Endothelial cell of umbilical vein (primary cell): ENCODE results near the gene OR2D3. TPM values are rescaled to one million over a fixed set of nuclear protein-coding genes. Genes with fewer than 3 reads are reported as not detected.
"Not testable (repeated sequence)": the region's sequence is repeated elsewhere in the genome, so short reads cannot be mapped to it uniquely, and the experiment has no call there.

Experiments
- BruUV-seq: library from RNA; stranded (reverse); fragments of 400-500 nt; replicated peaks from 2 replicates; lab custom pipeline; 2021; lab: Mats Ljungman, UMichigan
- CTCF ChIA-PET: fragments of 300-600, 350-600 bp; sonication (Branson Sonifier 250); formaldehyde crosslinking; loops from one replicate; lab custom pipeline; 2021; ENCODE audit warnings: antibody characterized with exemption, inconsistent platforms; lab: Charles Lee
- POLR2A ChIA-PET: fragments of 300-600, 350-600 bp; sonication (Branson Sonifier 250); formaldehyde crosslinking; loops from one replicate; lab custom pipeline; 2021; ENCODE audit warnings: antibody characterized with exemption, inconsistent platforms; lab: Charles Lee
- DNase-seq: peaks from one replicate; pipeline ENCODE4 v3.0.0-alpha.2; 2011; ENCODE audit warnings: low read depth, low spot score
- FAIRE-seq: peaks from 2 replicates; lab custom pipeline; 2011; peaks lifted over from hg19 to GRCh38; lab: Jason Lieb, UNC
- H2AFZ ChIP-seq: 2 replicates; pipeline ENCODE4 v1.6.0; 2012; ENCODE audit warnings: low read depth, low read length, control low read depth, inconsistent platforms
- H3K27ac ChIP-seq: 2 replicates; pipeline ENCODE4 v1.5.1; 2011; ENCODE audit warnings: low read depth, mild to moderate bottlenecking, control low read depth, low read length, moderate library complexity; ENCODE audit not compliant: insufficient read depth
- H3K27me3 ChIP-seq, 2 experiments: 2 replicates each; pipeline versions ENCODE4 v1.6.0 to v1.6.1; 2011; ENCODE audit warnings: low read length in 2 of 2, mixed read lengths in 1 of 2; ENCODE audit not compliant: control insufficient read depth in 2 of 2, insufficient read depth in 2 of 2
- H3K36me3 ChIP-seq, 2 experiments: 2 replicates in 1 of 2; 3 replicates in 1 of 2; pipeline ENCODE4 v1.5.1; 2011; ENCODE audit warnings: low read length in 2 of 2, mild to moderate bottlenecking in 1 of 2, moderate library complexity in 1 of 2; ENCODE audit not compliant: control insufficient read depth in 2 of 2, insufficient read depth in 2 of 2; ENCODE audit errors: extremely low read depth in 1 of 2
- H3K4me1 ChIP-seq: 3 replicates; pipeline ENCODE4 v1.5.1; 2011; ENCODE audit warnings: mild to moderate bottlenecking, low read length; ENCODE audit not compliant: control insufficient read depth, insufficient read depth; ENCODE audit errors: extremely low read depth
- H3K4me2 ChIP-seq: 2 replicates; pipeline ENCODE4 v1.6.1; 2011; ENCODE audit warnings: low read length, control low read depth, mixed read lengths; ENCODE audit not compliant: insufficient read depth
- H3K4me3 ChIP-seq, 3 experiments: fragments of 200-600 bp in 1 of 3; sonication (generic), shearing (Covaris generic) in 1 of 3; replicated peaks in 1 of 3; 2 replicates each; pipeline ENCODE4 v1.5.1; 2011 to 2016; ENCODE audit warnings: control low read depth in 3 of 3, low read length in 3 of 3, mild to moderate bottlenecking in 2 of 3, inconsistent platforms in 1 of 3, low read depth in 1 of 3, moderate library complexity in 1 of 3; ENCODE audit not compliant: insufficient read depth in 1 of 3
- H3K79me2 ChIP-seq: 2 replicates; pipeline ENCODE4 v1.6.0; 2012; ENCODE audit warnings: low read length, inconsistent platforms; ENCODE audit not compliant: control insufficient read depth, insufficient read depth
- H3K9ac ChIP-seq: replicated peaks from 2 replicates; pipeline ENCODE3; 2011; ENCODE audit warnings: low read length, control low read depth; ENCODE audit not compliant: insufficient read depth; ENCODE audit errors: extremely low read depth
- H3K9me1 ChIP-seq: replicated peaks from 3 replicates; pipeline ENCODE4 v1.6.0; 2011; ENCODE audit warnings: mild to moderate bottlenecking, low read length; ENCODE audit not compliant: control insufficient read depth, insufficient read depth; ENCODE audit errors: extremely low read depth
- H3K9me3 ChIP-seq: replicated peaks from 2 replicates; pipeline ENCODE4 v1.5.1; 2012; ENCODE audit warnings: low read length, inconsistent platforms; ENCODE audit not compliant: control insufficient read depth, insufficient read depth
- H4K20me1 ChIP-seq: replicated peaks from 2 replicates; pipeline ENCODE3; 2011; ENCODE audit warnings: mild to moderate bottlenecking, low read length; ENCODE audit not compliant: control insufficient read depth, insufficient read depth; ENCODE audit errors: extremely low read depth
- EZH2 ChIP-seq: IDR thresholded peaks from 2 replicates; pipeline ENCODE4 v1.6.1; 2012; ENCODE audit warnings: borderline replicate concordance, low read depth, mild to moderate bottlenecking, moderate library complexity, low read length, inconsistent platforms; ENCODE audit not compliant: severe bottlenecking
- FOS ChIP-seq: IDR thresholded peaks from 2 replicates; pipeline ENCODE4 v1.6.1; 2011; ENCODE audit warnings: mild to moderate bottlenecking, low read length, moderate library complexity, borderline replicate concordance; ENCODE audit not compliant: insufficient read depth
- GATA2 ChIP-seq: IDR thresholded peaks from 2 replicates; pipeline ENCODE4 v1.7.0; 2011; ENCODE audit warnings: low read depth, mild to moderate bottlenecking, moderate library complexity, mixed read lengths, low read length; ENCODE audit not compliant: insufficient read length, insufficient read depth
- JUN ChIP-seq: IDR thresholded peaks from 2 replicates; pipeline ENCODE4 v1.6.1; 2011; ENCODE audit warnings: borderline replicate concordance, low read depth; ENCODE audit not compliant: insufficient read length, insufficient read depth
- MAX ChIP-seq: IDR thresholded peaks from 2 replicates; pipeline ENCODE4 v1.6.1; 2011; ENCODE audit not compliant: insufficient read depth, insufficient read length
- MYC ChIP-seq: IDR thresholded peaks from one replicate; pipeline ENCODE4 v1.6.1; 2011; ENCODE audit warnings: mild to moderate bottlenecking, low read depth, low read length
- dilution Hi-C: fragments of 300-500 bp; cut with MboI; formaldehyde crosslinking; loops from one replicate; pipeline ENCODE4 v1.15.0; 2019; ENCODE audit warnings: low sequenced_read_pairs; ENCODE audit not compliant: extremely low pct_ligation_motif_present
- intact Hi-C: fragments of 100-400 bp; cut with micrococcal nuclease; formaldehyde crosslinking; loops from one replicate; pipeline ENCODE4 v1.10.0; 2022
- polyA plus RNA-seq, 4 experiments: library from polyadenylated mRNA; depleted of rRNA in 3 of 4; stranded (reverse) in 3 of 4; unstranded in 1 of 4; fragments of >200 nt; gene quantifications; 2 replicates each; pipeline versions ENCODE4 v1.2.1 to v1.2.3, GENCODE V29; 2011 to 2012; ENCODE audit warnings: missing spikeins in 1 of 4
- total RNA-seq: library from RNA; stranded (reverse); gene quantifications from 2 replicates; pipeline ENCODE4 v1.2.3, GENCODE V29; 2021

The OR2D3 gene
- total and polyA plus RNA-seq, 2 donors (not counting 3 experiments of a cell fraction or from before 2014, with no cell fraction given): not detected

GRCh38 chr11:6943131-6943530, 22.3 kb downstream of the OR2D3 start:
- FAIRE-seq: no peak
- Histone ChIP-seq H3K9me1 (no peaks in the 10 kb centered on the region), H4K20me1 (no peaks in the 10 kb centered on the region), H3K4me2 (no peak overlapping the region), H3K9ac (no peak overlapping the region), H3K4me3 (no peak overlapping the region), H3K27me3 (no peaks in the 10 kb centered on the region), H3K79me2 (no peaks in the 10 kb centered on the region), H3K27ac (no peak overlapping the region), H3K4me1 (no peaks in the 10 kb centered on the region), H3K9me3 (no peaks in the 10 kb centered on the region), H2AFZ (no peak overlapping the region), H3K36me3 (no peaks in the 10 kb centered on the region)
- TF ChIP-seq JUN (no peak), EZH2 (no peak), MAX (no peak), FOS (no peak), MYC (no peak), GATA2 (no peak)
- intact Hi-C loops (no loop called here), dilution Hi-C loops (no loop called here)
- ChIA-PET CTCF (no interaction called here), POLR2A (no interaction called here)
- BruUV-seq: no TSS peak
- no peak for DNase-seq

GRCh38 chr11:6954248-6954647, 33.4 kb downstream of the OR2D3 start:
- dilution Hi-C loops: not testable (repeated sequence)

More at GRCh38 chr11:6954248-6954647, 33.4 kb downstream of the OR2D3 start:
- H3K27me3 ChIP-seq, FAIRE-seq, BruUV-seq, H3K9me3 ChIP-seq, intact Hi-C loops, H3K27ac ChIP-seq, H3K36me3 ChIP-seq, CTCF ChIA-PET, H3K4me2 ChIP-seq, H3K9ac ChIP-seq, POLR2A ChIA-PET, H3K9me1 ChIP-seq, H4K20me1 ChIP-seq, H3K4me3 ChIP-seq, DNase-seq, H3K79me2 ChIP-seq, H2AFZ ChIP-seq, H3K4me1 ChIP-seq: not testable (repeated sequence)
